OCI-LY1 (cell line): ENCODE results near the gene UBTD1.

ENCODE experiments used
- CTCF ChIP-seq: fragments of 200-600 bp; sonication (generic), shearing (Covaris generic); IDR thresholded peaks from 2 replicates; pipeline ENCODE4 v1.5.1; 2017; ENCODE audit warnings: mild to moderate bottlenecking, antibody characterized with exemption, low read length, moderate library complexity, mixed read lengths
- EZH2 ChIP-seq: fragments of 200-600 bp; sonication (generic), shearing (Covaris generic); IDR thresholded peaks from 2 replicates; pipeline ENCODE4 v1.8.0; 2017; ENCODE audit warnings: borderline replicate concordance, mixed run types, mild to moderate bottlenecking, antibody characterized with exemption, low read length, moderate library complexity, mixed read lengths

- TF ChIP-seq CTCF = no peak
- TF ChIP-seq EZH2 = no peak
These were observed 32.7 kb upstream of the UBTD1 start for GRCh38 chr10:97465982-97466381.
